ENCODE results near the gene ABCA5.

- TF ChIP-seq FOS (IDR thresholded peaks at IDR 0.05; ENCODE audit: borderline replicate concordance, extremely low read depth, insufficient read length) (no peak), DPF2 (IDR thresholded peaks at IDR 0.05) (no peak), POLR2A (IDR thresholded peaks at IDR 0.05; ENCODE audit: low read depth, low read length) (no peak), GATAD2B (conservative IDR thresholded peaks at IDR 0.05; ENCODE audit: low read depth) (no peak), RFX5 (IDR thresholded peaks at IDR 0.05; ENCODE audit: low read depth, low read length) (no peak)
Measured at GRCh38 chr17:69218986-69219385, 107.9 kb downstream of the ABCA5 start.

All from GM12878 (cell line).